ENCODE results near the gene MYOD1. TPM values are rescaled to one million over a fixed set of nuclear protein-coding genes. Genes with fewer than 3 reads are reported as not detected.

MYOD1 gene
- total and polyA plus RNA-seq, 8 donors = not detected

DNA sequence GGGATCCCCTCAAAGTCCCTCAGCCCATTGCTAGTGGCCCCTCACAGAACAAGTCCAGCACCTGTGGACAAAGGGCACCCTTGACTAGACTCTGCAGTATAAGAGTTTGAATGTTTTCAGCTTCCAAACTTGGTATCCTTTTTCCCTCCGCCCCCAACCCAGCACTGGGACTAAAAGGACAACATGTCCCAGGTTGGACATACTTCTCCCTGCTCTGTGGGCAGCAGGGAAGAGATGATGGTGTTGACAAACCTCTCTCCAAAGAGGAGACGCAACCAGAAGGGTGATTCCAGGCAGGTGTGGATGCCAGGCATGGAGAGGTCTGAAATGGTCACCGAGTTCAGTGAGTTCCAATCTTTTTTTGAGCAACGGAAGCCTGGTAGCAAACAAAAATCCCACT lies 4.5 kb upstream of the MYOD1 start:
- intact Hi-C loops (cut with DNase I) = no loop called here
- DNase-seq (no peak), ATAC-seq (no peak)
- Histone ChIP-seq H3K4me1 (peaks cover 0 to 3% of the 10 kb centered on the region in 2 donors), H3K9me3 (no peaks in the 10 kb centered on the region), H3K36me3 (no peaks in the 10 kb centered on the region), H3K4me3 (no peak overlapping the region), H3K27me3 (peaks cover 16 to 95% of the 10 kb centered on the region in 2 donors), H3K27ac (no peak overlapping the region)
- TF ChIP-seq, protein P1, sequence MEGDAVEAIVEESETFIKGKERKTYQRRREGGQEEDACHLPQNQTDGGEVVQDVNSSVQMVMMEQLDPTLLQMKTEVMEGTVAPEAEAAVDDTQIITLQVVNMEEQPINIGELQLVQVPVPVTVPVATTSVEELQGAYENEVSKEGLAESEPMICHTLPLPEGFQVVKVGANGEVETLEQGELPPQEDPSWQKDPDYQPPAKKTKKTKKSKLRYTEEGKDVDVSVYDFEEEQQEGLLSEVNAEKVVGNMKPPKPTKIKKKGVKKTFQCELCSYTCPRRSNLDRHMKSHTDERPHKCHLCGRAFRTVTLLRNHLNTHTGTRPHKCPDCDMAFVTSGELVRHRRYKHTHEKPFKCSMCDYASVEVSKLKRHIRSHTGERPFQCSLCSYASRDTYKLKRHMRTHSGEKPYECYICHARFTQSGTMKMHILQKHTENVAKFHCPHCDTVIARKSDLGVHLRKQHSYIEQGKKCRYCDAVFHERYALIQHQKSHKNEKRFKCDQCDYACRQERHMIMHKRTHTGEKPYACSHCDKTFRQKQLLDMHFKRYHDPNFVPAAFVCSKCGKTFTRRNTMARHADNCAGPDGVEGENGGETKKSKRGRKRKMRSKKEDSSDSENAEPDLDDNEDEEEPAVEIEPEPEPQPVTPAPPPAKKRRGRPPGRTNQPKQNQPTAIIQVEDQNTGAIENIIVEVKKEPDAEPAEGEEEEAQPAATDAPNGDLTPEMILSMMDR (IDR thresholded peaks at IDR 0.05) = no peak

DNA sequence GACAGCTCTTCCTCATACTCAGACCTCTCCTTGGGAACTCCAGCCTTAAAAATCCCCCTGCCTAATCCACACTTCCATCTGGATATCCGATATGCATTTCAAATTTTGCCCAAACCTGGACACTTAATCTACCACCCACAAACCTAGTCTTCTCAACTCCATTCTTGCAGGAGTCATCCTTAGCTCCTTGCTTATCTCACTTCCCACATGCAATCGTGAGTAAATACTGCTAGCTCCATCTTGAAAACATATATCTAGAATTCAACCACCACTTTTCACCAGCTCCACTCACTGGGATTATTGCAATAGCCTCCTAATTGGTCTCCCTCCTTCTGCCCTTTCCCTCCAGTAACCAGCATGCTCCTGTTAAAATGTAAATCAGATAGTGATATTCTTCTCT lies 2.6 kb upstream of the MYOD1 start:
- intact Hi-C loops (cut with DNase I) = no loop called here
- Histone ChIP-seq H3K27ac (no peak overlapping the region), H3K4me1 (peaks cover 0 to 12% of the 10 kb centered on the region in 2 donors), H3K4me3 (no peak overlapping the region), H3K27me3 (peaks cover 36 to 100% of the 10 kb centered on the region in 2 donors), H3K9me3 (no peaks in the 10 kb centered on the region), H3K36me3 (no peaks in the 10 kb centered on the region)
- no peak for ATAC-seq
- TF ChIP-seq, protein P1 (IDR thresholded peaks at IDR 0.05) = no peak
- no peak for DNase-seq

GRCh38 chr11:17718015-17718414 lies 1.4 kb upstream of the MYOD1 start:
- H3K27me3 ChIP-seq = peaks cover 46 to 100% of the 10 kb centered on the region in 2 donors
- no peaks in the 10 kb centered on the region for H3K9me3 ChIP-seq
- H3K4me1 ChIP-seq = peaks cover 0 to 12% of the 10 kb centered on the region in 2 donors
- H3K36me3 ChIP-seq = no peaks in the 10 kb centered on the region
- H3K4me3 ChIP-seq = no peak overlapping the region
- no peak overlapping the region for H3K27ac ChIP-seq
- DNase-seq (no peak), ATAC-seq (no peak)
- intact Hi-C loops (cut with DNase I) = no loop called here
- TF ChIP-seq, protein P1 (IDR thresholded peaks at IDR 0.05) = no peak

GRCh38 chr11:17718510-17718962 lies 835 bp upstream of the MYOD1 start:
- intact Hi-C loops (cut with DNase I) = no loop called here
- no peak overlapping the region for H3K4me3 ChIP-seq
- TF ChIP-seq, protein P1 (IDR thresholded peaks at IDR 0.05) = no peak

GRCh38 chr11:17719938-17720795 lies 796 bp downstream of the MYOD1 start:
- intact Hi-C loops (cut with DNase I) = no loop called here
- Histone ChIP-seq H3K9me3 (no peaks in the 10 kb centered on the region), H3K27me3 (peaks cover 46 to 100% of the 10 kb centered on the region in 2 donors), H3K36me3 (no peaks in the 10 kb centered on the region), H3K4me3 (no peak overlapping the region), H3K4me1 (peaks cover 0 to 12% of the 10 kb centered on the region in 2 donors), H3K27ac (no peak overlapping the region)
- ATAC-seq (no peak), DNase-seq (peak in 1 of 4 donors; percentile 34)
- TF ChIP-seq, protein P1 (IDR thresholded peaks at IDR 0.05) = no peak

More at GRCh38 chr11:17718510-17718962, 835 bp upstream of the MYOD1 start:
- H3K27ac ChIP-seq = no peak overlapping the region
- H3K9me3 ChIP-seq = no peaks in the 10 kb centered on the region
- H3K4me1 ChIP-seq = peaks cover 0 to 12% of the 10 kb centered on the region in 2 donors
- H3K27me3 ChIP-seq = peaks cover 46 to 100% of the 10 kb centered on the region in 2 donors
- no peaks in the 10 kb centered on the region for H3K36me3 ChIP-seq
- DNase-seq (no peak), ATAC-seq (no peak)

Data from left lung (tissue), 10 donors.